BLaER1 (cell line): ENCODE results near the gene RHEBL1.

Experiments
- H3K27ac ChIP-seq: shearing (Covaris generic); formaldehyde crosslinking; 2 replicates; pipeline ENCODE4 v1.8.1; 2022
- H3K27me3 ChIP-seq: shearing (Covaris generic); formaldehyde crosslinking; 2 replicates; pipeline ENCODE4 v1.8.1; 2022
- H3K36me3 ChIP-seq: shearing (Covaris generic); formaldehyde crosslinking; 2 replicates; pipeline ENCODE4 v1.8.1; 2022
- H3K4me1 ChIP-seq: shearing (Covaris generic); formaldehyde crosslinking; 2 replicates; pipeline ENCODE4 v1.8.1; 2022
- H3K4me2 ChIP-seq: shearing (Covaris generic); formaldehyde crosslinking; 2 replicates; pipeline ENCODE4 v1.8.1; 2022
- H3K4me3 ChIP-seq: shearing (Covaris generic); formaldehyde crosslinking; 2 replicates; pipeline ENCODE4 v1.8.1; 2022
- H3K9ac ChIP-seq: shearing (Covaris generic); formaldehyde crosslinking; 2 replicates; pipeline ENCODE4 v1.8.1; 2022
- H3K9me3 ChIP-seq: shearing (Covaris generic); formaldehyde crosslinking; 2 replicates; pipeline ENCODE4 v1.8.1; 2022
- H4K20me1 ChIP-seq: shearing (Covaris generic); formaldehyde crosslinking; 2 replicates; pipeline ENCODE4 v1.8.1; 2022
- Cebpa-rat ChIP-seq: shearing (Covaris generic); IDR thresholded peaks from 2 replicates; pipeline ENCODE4 v1.8.1; 2022

The RHEBL1 gene

DNA sequence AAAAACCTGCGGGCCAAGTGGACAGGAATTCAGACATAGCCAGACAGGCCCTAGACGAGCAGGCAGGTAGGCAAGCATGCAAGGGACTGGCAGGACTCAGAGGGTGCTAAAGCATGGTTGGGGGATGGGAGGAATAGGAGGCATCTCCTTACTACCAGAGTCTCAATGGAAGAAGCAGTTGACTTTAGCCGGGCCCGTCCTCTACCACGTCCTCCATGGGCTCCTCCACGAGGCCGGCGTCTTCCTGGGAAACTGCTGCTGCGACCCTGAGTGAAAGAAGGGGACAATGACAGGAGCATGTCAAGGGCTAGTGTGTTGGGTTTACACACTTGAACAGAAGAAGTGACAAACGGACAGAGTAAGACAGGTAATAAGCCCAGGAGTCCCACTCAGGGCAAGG, 20.8 kb downstream of the RHEBL1 start:
- Histone ChIP-seq H3K27ac (no peak overlapping the region), H3K27me3 (no peaks in the 10 kb centered on the region), H4K20me1 (peaks cover 100% of the 10 kb centered on the region), H3K4me2 (no peak overlapping the region), H3K9me3 (no peaks in the 10 kb centered on the region), H3K36me3 (peaks cover 100% of the 10 kb centered on the region), H3K4me3 (no peak overlapping the region), H3K4me1 (no peaks in the 10 kb centered on the region), H3K9ac (no peak overlapping the region)
- TF ChIP-seq Cebpa-rat = no peak

DNA sequence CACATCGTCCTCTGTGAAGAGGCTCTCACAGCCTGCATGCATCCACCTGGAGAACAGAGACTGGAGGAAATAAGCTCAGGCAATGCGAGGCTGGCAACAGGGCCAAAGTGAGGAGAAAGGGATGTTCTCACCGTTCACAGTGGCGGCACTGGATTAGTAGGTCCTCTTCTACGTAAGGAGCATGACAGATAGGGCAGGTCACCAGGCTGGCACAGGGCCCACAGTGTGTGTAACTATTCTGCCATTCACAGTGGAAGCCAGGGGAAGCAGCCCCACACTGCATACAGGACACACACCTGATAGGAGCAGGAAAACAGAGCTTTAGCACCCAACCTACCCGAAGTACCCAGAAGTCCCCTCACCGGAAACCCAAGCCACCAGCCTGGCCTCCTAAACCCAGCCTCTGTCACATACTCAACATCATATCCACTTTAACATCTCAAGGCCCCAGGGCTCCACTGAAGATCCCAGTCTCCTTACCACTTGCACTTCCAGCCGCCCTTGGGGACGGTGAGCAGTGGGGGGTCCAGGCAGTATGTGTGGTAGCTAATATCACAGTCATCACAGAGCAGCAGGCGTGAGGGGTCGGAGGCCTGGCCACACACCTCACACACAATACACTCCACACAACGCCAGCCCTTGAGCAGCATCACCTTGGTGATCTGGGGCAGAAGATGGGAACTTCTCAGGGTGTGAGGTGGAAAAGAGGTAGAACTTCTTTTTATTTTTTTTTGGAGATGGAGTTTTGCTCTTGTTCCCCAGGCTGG, 23.5 kb downstream of the RHEBL1 start:
- H3K36me3 ChIP-seq = peaks cover 100% of the 10 kb centered on the region
- no peak overlapping the region for H3K4me2 ChIP-seq
- peaks cover 100% of the 10 kb centered on the region for H4K20me1 ChIP-seq
- H3K4me3 ChIP-seq = no peak overlapping the region
- no peak overlapping the region for H3K27ac ChIP-seq
- H3K9ac ChIP-seq = no peak overlapping the region
- H3K9me3 ChIP-seq = no peaks in the 10 kb centered on the region
- H3K27me3 ChIP-seq = no peaks in the 10 kb centered on the region
- TF ChIP-seq Cebpa-rat = no peak
- H3K4me1 ChIP-seq = no peaks in the 10 kb centered on the region

DNA sequence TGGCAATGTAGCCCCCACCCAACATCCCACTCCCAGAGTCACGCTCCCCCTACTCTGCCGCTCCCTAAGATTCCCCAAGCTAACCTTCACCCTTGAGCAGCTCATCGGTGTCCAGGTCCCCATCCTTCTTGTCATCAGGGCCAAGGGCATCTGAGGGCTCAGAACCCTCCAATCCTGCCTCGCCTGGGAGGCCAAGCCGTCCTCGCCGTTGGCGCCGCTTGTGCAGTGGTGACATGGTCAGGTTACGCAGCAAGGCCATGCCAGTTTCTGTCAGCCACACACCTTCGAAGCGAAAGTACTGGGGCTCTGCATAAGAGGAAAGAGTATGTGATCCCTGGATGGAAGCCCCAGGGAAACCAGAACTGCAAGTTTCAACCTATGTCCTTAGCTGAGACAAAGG, 25.1 kb downstream of the RHEBL1 start:
- Histone ChIP-seq H3K4me2 (no peak overlapping the region), H3K27me3 (no peaks in the 10 kb centered on the region), H3K4me1 (no peaks in the 10 kb centered on the region), H3K9ac (no peak overlapping the region), H3K36me3 (peaks cover 100% of the 10 kb centered on the region), H3K27ac (no peak overlapping the region), H3K4me3 (no peak overlapping the region), H4K20me1 (peaks cover 100% of the 10 kb centered on the region), H3K9me3 (no peaks in the 10 kb centered on the region)
- TF ChIP-seq Cebpa-rat = no peak

DNA sequence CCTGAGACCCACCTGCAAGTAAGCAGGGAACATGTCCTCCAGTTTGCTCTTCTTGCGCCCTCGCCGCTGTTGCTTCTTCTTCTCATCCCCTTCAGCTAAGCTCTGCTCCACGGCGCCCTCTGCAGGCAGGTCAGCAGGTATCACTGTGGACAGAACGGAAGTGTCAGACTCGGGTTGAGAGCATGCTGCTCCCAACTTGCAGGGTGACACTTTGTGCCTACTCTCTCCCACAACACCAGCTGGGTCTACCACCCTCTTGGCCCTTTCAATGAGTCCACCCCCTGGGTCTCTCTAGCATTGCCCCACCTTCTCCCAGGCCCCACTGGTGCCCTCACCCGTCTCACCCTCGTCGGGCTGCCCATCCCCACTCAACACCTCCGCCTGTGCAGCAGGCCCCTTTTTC, 25.9 kb downstream of the RHEBL1 start:
- no peak for TF ChIP-seq Cebpa-rat
- Histone ChIP-seq H3K9me3 (no peaks in the 10 kb centered on the region), H3K36me3 (peaks cover 100% of the 10 kb centered on the region), H3K4me2 (no peak overlapping the region), H3K27me3 (no peaks in the 10 kb centered on the region), H3K4me1 (no peaks in the 10 kb centered on the region), H3K27ac (no peak overlapping the region), H4K20me1 (peaks cover 100% of the 10 kb centered on the region), H3K4me3 (no peak overlapping the region), H3K9ac (no peak overlapping the region)

DNA sequence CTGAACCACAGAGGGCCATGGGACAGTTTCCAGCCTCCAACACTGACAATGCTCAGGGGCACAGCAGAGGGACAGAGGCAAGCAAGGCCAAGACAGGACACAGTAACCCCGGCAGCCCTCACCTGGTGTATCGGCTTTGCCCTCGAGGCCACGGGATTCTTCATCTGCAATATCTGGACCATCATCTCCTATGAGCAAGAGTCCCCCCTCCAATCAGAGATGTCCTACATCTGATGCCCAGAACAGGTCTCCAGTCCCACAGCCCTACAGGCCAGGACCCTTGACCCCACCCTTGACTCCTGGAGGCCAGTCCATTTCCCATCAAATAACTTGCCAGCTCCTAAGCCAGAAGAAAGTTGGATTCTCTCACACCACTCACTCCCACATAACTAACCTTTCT, 26.5 kb downstream of the RHEBL1 start:
- Histone ChIP-seq H3K4me1 (no peaks in the 10 kb centered on the region), H3K9me3 (no peaks in the 10 kb centered on the region), H3K36me3 (peaks cover 100% of the 10 kb centered on the region), H3K4me3 (no peak overlapping the region), H3K4me2 (no peak overlapping the region), H4K20me1 (peaks cover 100% of the 10 kb centered on the region), H3K27me3 (no peaks in the 10 kb centered on the region), H3K27ac (no peak overlapping the region), H3K9ac (no peak overlapping the region)
- no peak for TF ChIP-seq Cebpa-rat

DNA sequence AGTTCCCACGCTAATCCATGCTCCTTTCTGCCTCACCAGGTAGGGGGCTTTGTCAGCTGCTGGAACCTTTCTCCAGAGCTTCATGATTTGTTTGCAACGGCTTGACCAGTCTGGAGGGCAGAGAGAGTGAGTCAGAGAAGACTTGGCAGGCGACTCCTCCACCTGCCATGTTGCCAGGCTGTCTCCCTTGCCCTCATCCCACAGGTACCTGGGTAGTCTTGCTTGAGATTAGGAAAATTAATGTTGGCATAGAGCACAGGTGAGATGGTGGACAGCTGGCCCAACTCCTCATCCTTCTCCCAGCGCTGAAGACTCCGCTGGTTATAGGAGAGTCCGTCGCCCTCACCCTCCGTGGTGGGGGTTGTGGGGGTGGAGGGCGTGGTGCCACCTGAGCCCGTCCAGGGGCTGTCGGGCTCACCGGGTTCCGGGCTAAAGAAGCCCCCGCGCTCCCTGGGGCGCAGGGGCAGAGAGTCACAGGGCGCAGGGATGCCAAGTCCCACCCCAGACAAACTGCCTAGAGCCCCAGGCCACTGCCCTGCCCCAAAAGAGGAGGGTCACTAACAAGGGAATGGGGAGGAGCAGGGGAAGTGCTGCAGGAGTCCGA, 27.8 kb downstream of the RHEBL1 start:
- H3K9me3 ChIP-seq = no peaks in the 10 kb centered on the region
- H3K4me3 ChIP-seq = no peak overlapping the region
- peaks cover 100% of the 10 kb centered on the region for H3K36me3 ChIP-seq
- no peak overlapping the region for H3K27ac ChIP-seq
- H4K20me1 ChIP-seq = peaks cover 100% of the 10 kb centered on the region
- H3K4me2 ChIP-seq = no peak overlapping the region
- TF ChIP-seq Cebpa-rat = no peak
- no peak overlapping the region for H3K9ac ChIP-seq
- H3K27me3 ChIP-seq = no peaks in the 10 kb centered on the region
- H3K4me1 ChIP-seq = no peaks in the 10 kb centered on the region

- Histone ChIP-seq H3K9ac (no peak overlapping the region), H3K27me3 (no peaks in the 10 kb centered on the region), H3K27ac (no peak overlapping the region), H3K4me1 (no peaks in the 10 kb centered on the region), H3K4me3 (no peak overlapping the region), H3K4me2 (no peak overlapping the region), H3K36me3 (peaks cover 100% of the 10 kb centered on the region), H3K9me3 (no peaks in the 10 kb centered on the region), H4K20me1 (peaks cover 100% of the 10 kb centered on the region)
- no peak for TF ChIP-seq Cebpa-rat
Measured at GRCh38 chr12:49041036-49041880, 28.5 kb downstream of the RHEBL1 start.

DNA sequence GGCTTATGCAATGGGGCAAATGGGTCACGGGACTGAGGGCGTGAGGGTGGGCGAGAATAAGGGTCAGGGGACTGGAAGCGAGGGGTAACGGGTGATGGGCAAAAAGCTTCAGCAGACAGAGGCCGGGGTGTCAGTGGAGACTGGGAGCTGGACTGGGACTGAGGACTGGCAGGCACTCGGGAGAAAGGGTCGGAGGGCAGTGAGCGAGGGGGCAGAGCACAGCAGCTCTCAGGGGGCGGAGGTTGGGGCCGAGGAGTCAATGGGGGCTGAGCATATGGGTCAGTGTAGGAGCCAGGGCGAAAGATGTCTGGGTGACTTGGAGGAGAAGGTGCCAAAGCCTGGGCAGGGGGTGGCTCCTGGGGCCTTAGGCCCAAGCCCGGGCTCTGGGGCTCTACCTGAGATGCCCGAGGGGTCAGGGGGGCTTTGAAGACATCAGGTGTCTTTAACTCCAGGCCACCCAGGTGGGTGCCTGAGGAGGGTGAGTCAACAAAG, 29.4 kb downstream of the RHEBL1 start:
- H3K9ac ChIP-seq = no peak overlapping the region
- H3K27ac ChIP-seq = no peak overlapping the region
- no peak overlapping the region for H3K4me3 ChIP-seq
- H3K4me1 ChIP-seq = no peaks in the 10 kb centered on the region
- peaks cover 100% of the 10 kb centered on the region for H3K36me3 ChIP-seq
- no peaks in the 10 kb centered on the region for H3K27me3 ChIP-seq
- no peaks in the 10 kb centered on the region for H3K9me3 ChIP-seq
- no peak overlapping the region for H3K4me2 ChIP-seq
- peaks cover 100% of the 10 kb centered on the region for H4K20me1 ChIP-seq
- no peak for TF ChIP-seq Cebpa-rat

GRCh38 chr12:49039421-49040363, 30.1 kb downstream of the RHEBL1 start:
- TF ChIP-seq Cebpa-rat = no peak
- H3K9me3 ChIP-seq = no peaks in the 10 kb centered on the region
- H3K36me3 ChIP-seq = peaks cover 100% of the 10 kb centered on the region
- no peak overlapping the region for H3K4me3 ChIP-seq
- H3K27ac ChIP-seq = no peak overlapping the region
- no peaks in the 10 kb centered on the region for H3K4me1 ChIP-seq
- no peak overlapping the region for H3K9ac ChIP-seq
- H3K4me2 ChIP-seq = no peak overlapping the region
- H3K27me3 ChIP-seq = no peaks in the 10 kb centered on the region
- H4K20me1 ChIP-seq = peaks cover 100% of the 10 kb centered on the region
